HTR-8/SVneo (cell line): Measurements from ENCODE around the gene ALPL.

Experiments used
- DNase-seq: peaks from one replicate; pipeline ENCODE4 v3.0.0; 2011; ENCODE audit warnings: low spot score, mixed read lengths; ENCODE audit not compliant: insufficient read length
- FAIRE-seq: peaks from 2 replicates; lab custom pipeline; 2011; peaks lifted over from hg19 to GRCh38; lab: Jason Lieb, UNC

ALPL gene

GRCh38 chr1:21612057-21612456, 102.8 kb downstream of the ALPL start:
- no peak for DNase-seq
- FAIRE-seq = no peak

- FAIRE-seq (no peak), DNase-seq (no peak)
Observed at GRCh38 chr1:21613072-21613867, 104.0 kb downstream of the ALPL start.

GRCh38 chr1:21614419-21615115, 105.3 kb downstream of the ALPL start:
- DNase-seq = no peak
- no peak for FAIRE-seq

DNA sequence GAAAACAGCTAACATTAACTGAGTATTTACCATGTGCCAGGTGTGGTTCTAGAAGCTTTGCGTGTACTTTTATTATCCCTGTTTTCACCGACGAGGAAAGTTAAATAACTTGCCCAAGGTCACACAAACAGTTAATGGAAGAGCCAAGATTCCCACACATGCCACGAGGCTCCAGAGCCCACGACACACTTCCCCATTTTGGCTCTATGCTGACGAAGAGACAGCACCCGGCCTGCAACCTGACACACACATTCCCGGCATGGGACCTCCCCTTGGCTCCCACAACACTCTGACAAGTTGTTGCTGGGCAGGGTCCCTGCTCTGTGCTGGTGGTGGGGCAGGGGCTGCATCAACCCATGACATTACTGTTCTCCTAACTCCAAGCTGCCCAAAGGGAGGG, 107.1 kb downstream of the ALPL start:
- no peak for FAIRE-seq
- DNase-seq = no peak

GRCh38 chr1:21617126-21617738, 108.0 kb downstream of the ALPL start:
- DNase-seq = no peak
- no peak for FAIRE-seq

DNA sequence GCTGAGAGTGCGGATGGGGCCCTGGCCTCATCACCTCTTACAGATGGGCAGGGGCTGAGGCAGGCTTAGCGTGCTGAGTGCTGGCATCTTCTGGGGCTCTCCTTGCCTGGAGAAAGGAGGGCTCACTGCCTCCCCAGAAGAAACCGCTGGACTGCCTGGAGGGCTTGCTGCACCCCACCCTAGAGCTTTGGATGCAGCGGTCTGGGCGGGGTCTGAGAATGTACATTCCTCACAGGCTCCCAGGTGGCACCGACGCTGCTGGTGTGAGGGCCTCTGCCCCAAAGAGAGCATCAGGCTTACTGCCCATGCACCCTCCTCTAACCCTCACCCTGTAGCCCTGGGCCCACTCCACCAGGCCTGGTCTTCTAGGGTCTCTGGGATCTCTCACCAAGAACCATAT, 108.8 kb downstream of the ALPL start:
- no peak for FAIRE-seq

DNA sequence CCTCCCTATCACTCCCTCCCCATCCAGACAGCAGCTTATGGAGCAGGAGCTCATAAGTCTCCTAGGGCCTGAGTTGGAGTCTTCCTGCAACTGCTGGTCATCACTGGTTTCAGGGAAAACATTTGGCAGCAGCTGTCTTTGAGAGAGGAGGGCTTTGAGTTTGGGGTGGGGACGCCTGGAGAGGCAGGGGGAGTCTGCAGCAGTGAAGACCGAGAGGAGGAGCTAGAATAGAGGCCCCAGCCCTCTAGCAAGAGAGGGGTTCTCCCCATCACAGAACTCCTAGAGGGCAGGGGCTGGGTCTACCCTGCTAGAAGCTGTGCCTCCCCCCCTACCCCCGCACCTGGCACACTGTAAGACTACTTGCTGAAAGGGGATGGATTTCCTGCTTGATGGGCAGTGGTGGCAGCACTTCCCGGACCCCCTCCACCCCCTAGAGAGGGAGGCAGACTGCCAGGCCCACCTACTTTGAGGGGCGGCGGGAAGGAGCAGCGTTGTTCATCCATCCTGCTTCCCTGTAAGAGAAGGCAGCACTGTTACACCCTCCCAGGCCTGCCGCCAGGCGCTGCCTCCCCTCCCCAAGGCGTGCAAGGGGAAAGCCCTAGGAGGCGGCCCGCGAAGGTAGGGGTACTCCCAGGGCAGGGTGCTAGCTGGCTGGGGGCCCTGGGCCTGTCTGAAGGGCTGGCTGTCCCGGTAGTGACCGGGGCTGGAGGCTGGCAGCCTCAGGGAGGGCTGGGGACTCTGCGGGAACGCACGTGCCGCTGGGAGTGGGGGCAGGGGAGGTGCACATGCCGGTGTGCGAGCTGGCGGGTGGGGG, 109.5 kb downstream of the ALPL start:
- DNase-seq = no peak

More for the DNA sequence above, 108.8 kb downstream of the ALPL start:
- no peak for DNase-seq

GRCh38 chr1:21619375-21619947, 110.2 kb downstream of the ALPL start:
- FAIRE-seq (no peak), DNase-seq (no peak)

More for the DNA sequence above, 109.5 kb downstream of the ALPL start:
- no peak for FAIRE-seq

DNA sequence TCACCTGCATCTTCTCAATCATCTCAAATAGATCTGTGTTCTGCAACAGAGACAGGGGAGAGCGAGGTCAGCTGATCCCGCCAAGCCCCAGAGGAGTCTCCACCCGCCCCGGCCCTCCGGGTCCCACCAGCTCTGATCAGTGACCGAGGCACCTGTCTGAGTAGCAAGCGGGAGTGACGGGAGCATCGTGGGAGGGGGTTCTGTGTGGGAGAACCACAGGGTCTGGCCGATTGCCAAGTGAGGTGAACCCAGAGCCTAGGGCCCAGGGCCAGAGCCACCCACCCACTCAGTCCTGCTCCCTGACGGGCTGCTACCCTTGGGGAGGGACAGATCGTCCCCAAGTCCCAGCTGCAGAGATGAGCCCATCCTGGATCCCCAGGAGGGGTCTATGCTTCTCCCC, 110.8 kb downstream of the ALPL start:
- FAIRE-seq = no peak

DNA sequence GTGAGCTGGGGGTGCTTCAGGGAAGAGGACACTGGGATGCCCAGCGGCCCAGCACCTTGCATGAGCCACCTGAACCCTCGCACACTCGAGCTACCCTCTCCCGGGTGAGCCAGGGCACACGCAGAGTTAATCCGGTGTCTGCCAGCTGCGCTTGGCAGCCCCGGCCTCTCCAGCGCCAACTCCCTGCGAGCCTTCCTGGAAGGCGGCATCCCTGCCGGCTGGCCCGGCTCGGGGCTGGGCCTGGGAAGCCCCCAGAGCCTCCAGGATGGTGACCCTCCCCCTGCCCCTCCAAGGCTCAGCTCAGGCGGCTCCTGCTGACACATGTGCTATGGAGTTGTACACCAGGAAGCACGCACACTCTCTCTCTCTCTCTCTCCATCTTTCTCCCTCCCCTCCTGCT, 111.3 kb downstream of the ALPL start:
- DNase-seq = no peak

More for the DNA sequence above, 110.8 kb downstream of the ALPL start:
- DNase-seq = no peak

DNA sequence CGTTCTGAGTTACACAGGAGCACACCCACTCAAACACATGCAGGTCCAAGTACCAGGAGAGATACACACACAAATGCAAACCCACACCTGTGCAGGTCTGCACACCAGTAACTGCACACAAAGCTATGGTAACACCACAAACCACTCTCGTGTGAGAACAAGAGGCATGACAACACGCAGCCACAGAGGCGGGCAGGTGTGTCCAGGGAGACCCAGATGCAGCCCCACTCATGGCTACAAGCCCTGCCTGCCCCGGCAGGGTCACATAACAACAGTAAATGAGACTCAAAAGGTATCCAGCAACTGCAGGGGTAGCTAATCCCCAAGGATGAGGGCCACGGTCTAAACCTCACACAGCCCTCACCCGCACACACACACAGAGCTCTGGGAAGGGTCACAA, 111.8 kb downstream of the ALPL start:
- no peak for DNase-seq
- no peak for FAIRE-seq

More for the DNA sequence above, 111.3 kb downstream of the ALPL start:
- FAIRE-seq = no peak

- FAIRE-seq (peak; percentile 58), DNase-seq (no peak)
Observed at GRCh38 chr1:21621761-21622436, 112.7 kb downstream of the ALPL start.

DNA sequence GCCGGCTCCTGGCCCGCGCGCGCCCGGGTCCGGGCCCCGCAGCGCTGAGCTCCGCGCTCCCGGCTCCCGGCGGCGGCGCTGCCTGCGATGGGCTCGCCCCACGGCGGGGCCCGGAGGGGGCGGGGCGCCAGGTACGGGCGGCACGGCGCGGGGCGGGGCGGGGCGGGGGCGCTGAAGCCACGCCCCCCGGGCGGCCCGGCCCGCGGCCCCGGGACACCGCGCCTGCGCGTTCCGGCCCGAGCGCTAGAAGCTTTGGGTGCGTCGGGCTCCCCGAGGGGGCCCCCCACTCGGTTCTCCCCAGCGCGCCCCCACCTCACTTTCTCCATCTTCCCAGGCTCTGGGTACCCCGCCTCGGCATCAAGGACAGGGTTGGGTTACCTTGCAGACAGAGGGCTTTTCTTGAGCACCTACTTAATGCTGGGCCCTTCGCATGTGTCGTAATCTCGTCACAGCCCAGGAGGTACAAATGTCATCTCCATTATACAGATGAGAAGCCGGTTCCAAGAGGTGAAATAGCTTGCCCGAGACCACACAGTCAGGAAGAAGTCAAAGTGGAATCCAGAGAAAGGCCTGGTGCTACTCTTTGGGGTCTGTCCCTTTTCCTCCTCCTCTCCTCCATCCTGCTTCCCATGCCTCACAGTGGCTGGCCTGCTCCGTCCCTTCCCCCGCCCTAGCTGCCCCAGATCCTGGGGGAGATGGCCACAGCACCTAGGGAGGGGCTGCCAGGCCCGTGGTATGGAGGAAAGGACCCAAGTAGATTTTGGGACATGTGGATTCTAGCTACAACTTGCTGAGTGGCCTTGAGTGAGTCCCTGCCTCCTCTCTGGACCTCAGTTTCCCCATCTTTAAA, 113.5 kb downstream of the ALPL start:
- DNase-seq (peak; percentile 80), FAIRE-seq (no peak)

DNA sequence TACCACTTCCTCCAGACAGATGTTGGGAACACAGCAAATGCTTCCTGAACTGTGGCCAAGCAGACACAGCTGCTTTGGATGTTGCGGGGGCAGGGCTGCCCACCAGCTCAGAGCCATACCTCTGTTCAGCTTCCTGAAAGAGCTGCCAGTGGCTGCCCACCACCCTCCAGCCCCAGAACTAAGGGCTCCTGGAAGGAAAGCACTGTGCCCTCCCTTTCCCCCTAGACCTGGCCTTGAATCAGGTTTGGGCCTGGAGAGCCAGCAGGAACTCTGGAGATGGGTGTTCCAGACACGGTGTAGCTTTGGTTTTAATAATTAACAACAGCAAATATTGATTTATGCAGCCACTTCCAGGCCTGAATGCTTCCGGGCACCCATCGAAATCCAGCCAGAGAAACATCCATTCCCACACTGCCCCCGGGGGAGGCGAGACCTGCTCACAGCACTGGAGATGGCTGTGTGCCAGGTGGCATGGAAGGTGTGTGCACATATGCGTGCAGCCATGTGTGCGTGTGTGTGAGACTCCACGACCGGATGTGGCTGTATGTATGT, 114.3 kb downstream of the ALPL start:
- FAIRE-seq = no peak
- no peak for DNase-seq

GRCh38 chr1:21624571-21625389, 115.6 kb downstream of the ALPL start:
- no peak for FAIRE-seq
- DNase-seq = no peak

DNA sequence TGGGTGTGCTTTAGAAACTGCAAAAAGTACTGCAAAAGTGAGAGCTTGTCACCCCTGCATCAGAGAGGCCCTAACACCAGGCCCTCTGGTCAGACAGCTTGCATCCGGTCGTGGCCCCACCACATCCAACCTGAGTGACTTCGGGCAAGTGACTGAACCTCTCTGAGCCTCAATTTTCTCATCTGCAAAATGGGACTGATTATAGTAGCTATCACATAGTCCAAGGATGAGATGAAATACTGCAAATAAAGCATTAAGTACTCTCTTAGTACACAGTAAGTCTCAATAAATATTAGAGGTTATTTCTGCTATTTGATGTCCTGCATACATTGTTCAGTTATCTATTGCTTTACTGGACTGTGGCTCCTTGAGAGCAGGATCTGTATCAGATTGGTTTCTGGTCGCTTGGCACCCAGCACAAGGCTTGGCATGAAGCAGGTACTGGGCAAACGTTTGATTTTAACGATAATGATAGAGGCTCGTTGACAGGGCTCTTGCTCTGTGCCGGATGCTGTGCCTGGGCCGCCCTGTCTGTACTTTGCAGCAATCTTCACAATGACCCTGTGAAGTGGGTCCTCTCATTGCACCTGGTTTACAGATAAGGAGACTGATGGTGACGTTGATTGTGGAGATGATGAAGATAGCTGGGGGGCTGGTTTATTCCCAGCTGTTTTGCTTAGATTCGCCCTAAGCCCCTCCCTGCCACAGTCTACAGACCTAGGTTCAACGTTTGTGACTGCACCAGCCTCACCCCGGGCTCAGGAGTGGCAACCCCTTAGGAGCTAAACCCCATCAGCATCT, 116.4 kb downstream of the ALPL start:
- no peak for DNase-seq
- FAIRE-seq = no peak

- no peak for FAIRE-seq
- DNase-seq = no peak
Observed at GRCh38 chr1:21626921-21627339, 117.7 kb downstream of the ALPL start.
